HUES6 (cell line): ENCODE results near the gene SLC20A1.
A peak's percentile ranks its signal among the peaks of the same experiment; 100 is the strongest.
"Not testable (repeated sequence)": the region's sequence is repeated elsewhere in the genome, so short reads cannot be mapped to it uniquely, and the experiment has no call there.

ENCODE experiments used
- H3K27ac ChIP-seq: 2 replicates; pipeline ENCODE4 v1.7.0; 2013; ENCODE audit warnings: low read depth, mild to moderate bottlenecking, low read length, inconsistent platforms
- H3K27me3 ChIP-seq: 2 replicates; pipeline ENCODE4 v1.6.1; 2013; ENCODE audit warnings: low read length; ENCODE audit not compliant: control insufficient read depth, insufficient read depth
- H3K36me3 ChIP-seq: 2 replicates; pipeline ENCODE4 v1.6.1; 2013; ENCODE audit warnings: low read length; ENCODE audit not compliant: control insufficient read depth, insufficient read depth
- H3K4me1 ChIP-seq: 2 replicates; pipeline ENCODE4 v1.6.1; 2013; ENCODE audit warnings: low read length; ENCODE audit not compliant: control insufficient read depth, insufficient read depth
- H3K4me3 ChIP-seq: 2 replicates; pipeline ENCODE4 v1.5.1; 2013; ENCODE audit warnings: low read depth, low read length
- H3K9ac ChIP-seq: one replicate; pipeline ENCODE4 v1.6.1; 2013; ENCODE audit warnings: mild to moderate bottlenecking, low read length
- H3K9me3 ChIP-seq: 2 replicates; pipeline ENCODE4 v1.6.1; 2013; ENCODE audit warnings: low read depth, low read length; ENCODE audit not compliant: control insufficient read depth, insufficient read depth

SLC20A1 gene

GRCh38 chr2:112609320-112609719 lies 36.4 kb upstream of the SLC20A1 start:
- not testable (repeated sequence) for H3K4me1 ChIP-seq, H3K9me3 ChIP-seq, H3K27me3 ChIP-seq, H3K9ac ChIP-seq, H3K4me3 ChIP-seq, H3K27ac ChIP-seq, H3K36me3 ChIP-seq

DNA sequence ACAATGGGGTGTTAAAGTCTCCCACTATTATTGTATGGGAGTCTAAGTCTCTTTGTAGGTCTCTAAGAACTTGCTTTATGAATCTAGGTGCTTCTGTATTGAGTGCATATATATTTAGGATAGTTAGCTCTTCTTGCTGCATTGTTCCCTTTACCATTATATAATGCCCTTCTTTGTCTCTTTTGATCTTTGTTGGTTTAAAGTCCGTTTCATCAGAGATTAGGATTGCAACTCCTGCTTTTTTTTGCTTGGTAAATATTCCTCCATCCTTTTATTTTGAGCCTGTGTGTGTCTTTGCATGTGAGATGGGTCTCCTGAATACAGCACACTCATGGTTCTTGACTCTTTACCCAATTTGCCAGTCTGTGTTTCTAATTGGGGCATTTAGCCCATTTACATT lies 33.5 kb upstream of the SLC20A1 start:
- H3K9me3 ChIP-seq, H3K9ac ChIP-seq, H3K27me3 ChIP-seq, H3K27ac ChIP-seq, H3K36me3 ChIP-seq, H3K4me3 ChIP-seq: not testable (repeated sequence)
- H3K4me1 ChIP-seq = peaks cover 14% of the 10 kb centered on the region

DNA sequence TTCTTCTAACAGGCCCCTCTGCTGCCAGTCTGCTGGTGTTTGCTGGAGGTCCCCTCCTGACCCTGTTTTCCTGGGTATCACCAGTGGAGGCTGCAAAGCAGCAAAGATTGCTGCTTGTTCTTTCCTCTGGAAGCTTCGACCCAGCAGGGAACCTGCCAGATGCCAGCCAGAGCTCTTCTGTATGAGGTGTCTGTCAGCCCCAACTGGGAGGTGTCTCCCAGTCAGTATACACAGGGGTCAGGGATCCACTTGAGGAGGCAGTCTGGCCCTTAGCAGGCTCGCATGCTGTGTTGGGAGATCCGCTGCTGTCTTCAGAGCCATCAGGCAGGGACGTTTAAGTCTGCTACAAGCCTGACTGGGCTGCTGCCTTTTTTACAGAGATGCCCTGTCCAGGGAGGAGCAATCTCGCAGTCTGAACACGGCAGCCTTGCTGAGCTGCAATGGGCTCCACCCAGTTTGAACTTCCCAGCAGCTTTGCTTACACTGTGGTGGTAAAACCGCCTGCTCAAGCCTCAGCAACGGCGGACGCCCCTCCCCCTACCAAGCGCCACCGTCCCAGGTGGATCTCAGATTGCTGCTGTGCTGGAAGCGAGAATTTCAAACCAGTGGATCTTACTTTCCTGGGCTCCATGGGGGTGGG lies 31.4 kb upstream of the SLC20A1 start:
- peaks cover 14% of the 10 kb centered on the region for H3K4me1 ChIP-seq
- H3K27ac ChIP-seq = no peak overlapping the region
- no peaks in the 10 kb centered on the region for H3K27me3 ChIP-seq
- no peaks in the 10 kb centered on the region for H3K36me3 ChIP-seq
- H3K4me3 ChIP-seq = peak overlapping the region; percentile 36; the same call in 1 of the 2 replicates
- no peak overlapping the region for H3K9ac ChIP-seq
- no peaks in the 10 kb centered on the region for H3K9me3 ChIP-seq

- peaks cover 14% of the 10 kb centered on the region for H3K4me1 ChIP-seq
- no peak overlapping the region for H3K27ac ChIP-seq
- H3K9ac ChIP-seq = no peak overlapping the region
- H3K27me3 ChIP-seq = no peaks in the 10 kb centered on the region
- H3K36me3 ChIP-seq = no peaks in the 10 kb centered on the region
- no peak overlapping the region for H3K4me3 ChIP-seq
- no peaks in the 10 kb centered on the region for H3K9me3 ChIP-seq
Observed at GRCh38 chr2:112615051-112615450, 30.7 kb upstream of the SLC20A1 start.

DNA sequence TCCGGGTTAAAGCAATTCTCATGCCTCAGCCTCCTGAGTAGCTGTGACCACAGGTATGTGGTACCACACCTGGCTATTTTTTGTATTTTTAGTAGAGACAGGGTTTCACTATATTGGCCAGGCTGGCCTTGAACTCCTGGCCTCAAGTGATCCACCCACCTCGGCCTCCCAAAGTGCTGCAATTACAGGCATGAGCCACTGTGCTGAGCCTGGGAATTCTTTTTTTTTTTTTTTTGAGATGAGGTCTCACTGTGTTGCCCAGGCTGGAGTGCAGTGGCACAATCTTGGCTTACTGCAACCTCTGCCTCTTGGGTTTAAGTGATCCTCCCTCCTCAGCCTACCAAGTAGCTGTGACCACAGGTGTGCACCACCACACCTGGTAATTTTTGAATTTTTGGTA lies 29.9 kb upstream of the SLC20A1 start:
- H3K9me3 ChIP-seq, H3K36me3 ChIP-seq, H3K27ac ChIP-seq, H3K4me3 ChIP-seq, H3K27me3 ChIP-seq, H3K9ac ChIP-seq: not testable (repeated sequence)
- H3K4me1 ChIP-seq = peaks cover 14% of the 10 kb centered on the region

- Histone ChIP-seq H3K9me3 (no peaks in the 10 kb centered on the region), H3K9ac (no peak overlapping the region), H3K27ac (no peak overlapping the region), H3K4me1 (peaks cover 19% of the 10 kb centered on the region), H3K4me3 (no peak overlapping the region), H3K36me3 (no peaks in the 10 kb centered on the region), H3K27me3 (no peaks in the 10 kb centered on the region)
Observed at GRCh38 chr2:112618383-112618782, 27.4 kb upstream of the SLC20A1 start.

DNA sequence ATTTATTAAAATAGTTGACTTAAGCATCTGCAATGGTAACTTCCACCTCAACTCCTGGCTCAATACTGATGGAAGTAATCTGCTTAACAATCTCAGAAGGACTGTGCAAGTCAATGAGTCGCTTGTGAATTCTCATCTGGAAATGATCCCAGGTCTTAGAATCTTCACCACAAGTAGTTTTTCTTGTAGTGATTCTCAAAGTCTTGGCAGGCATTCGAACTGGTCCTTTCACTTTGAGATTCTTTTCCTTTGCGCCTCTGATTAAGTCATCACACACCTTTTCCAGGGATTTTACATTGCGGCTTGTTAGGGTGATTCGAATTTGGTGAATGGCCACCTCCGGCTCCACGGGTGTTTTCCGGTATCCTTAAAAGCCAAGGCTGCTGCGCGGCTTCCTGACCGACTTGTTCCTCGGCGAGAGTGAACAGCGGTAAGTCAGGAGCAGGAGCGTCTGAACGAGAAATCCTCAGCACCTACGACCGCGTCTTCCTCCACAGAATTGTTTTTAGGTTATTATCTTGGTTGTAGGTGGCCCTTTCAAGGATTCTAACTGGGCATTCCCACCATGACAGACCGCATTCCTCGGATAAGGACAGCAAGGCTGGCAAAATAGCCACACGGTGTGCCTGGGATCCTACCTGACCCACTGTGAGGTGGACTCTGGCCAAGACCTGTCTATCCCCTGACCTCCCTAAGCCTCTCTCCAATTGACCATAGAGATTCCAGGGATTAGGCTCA lies 23.8 kb upstream of the SLC20A1 start:
- Histone ChIP-seq H3K4me1 (peaks cover 5% of the 10 kb centered on the region; the same call in 1 of the 2 replicates), H3K27me3 (no peaks in the 10 kb centered on the region), H3K27ac (no peak overlapping the region), H3K9ac (no peak overlapping the region), H3K36me3 (no peaks in the 10 kb centered on the region), H3K4me3 (no peak overlapping the region), H3K9me3 (no peaks in the 10 kb centered on the region)

DNA sequence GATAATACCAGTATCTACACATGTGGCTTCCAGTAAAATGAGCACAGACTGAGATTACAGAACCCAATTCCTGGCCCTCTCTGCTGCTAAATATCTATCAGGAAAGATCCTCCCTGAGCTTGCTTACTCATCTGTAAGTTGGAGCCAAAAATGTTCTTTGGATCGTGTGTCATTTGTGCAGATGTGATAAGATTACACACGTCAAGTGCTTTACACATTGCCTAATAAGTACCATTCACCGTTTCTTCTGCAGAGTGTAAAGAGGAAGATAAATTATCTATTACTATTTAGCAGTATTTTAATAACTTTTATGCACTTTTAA lies 23.2 kb upstream of the SLC20A1 start:
- H3K27me3 ChIP-seq = no peaks in the 10 kb centered on the region
- no peak overlapping the region for H3K9ac ChIP-seq
- no peak overlapping the region for H3K4me3 ChIP-seq
- no peak overlapping the region for H3K27ac ChIP-seq
- H3K36me3 ChIP-seq = no peaks in the 10 kb centered on the region
- no peaks in the 10 kb centered on the region for H3K9me3 ChIP-seq
- H3K4me1 ChIP-seq = peaks cover 5% of the 10 kb centered on the region; the same call in 1 of the 2 replicates

DNA sequence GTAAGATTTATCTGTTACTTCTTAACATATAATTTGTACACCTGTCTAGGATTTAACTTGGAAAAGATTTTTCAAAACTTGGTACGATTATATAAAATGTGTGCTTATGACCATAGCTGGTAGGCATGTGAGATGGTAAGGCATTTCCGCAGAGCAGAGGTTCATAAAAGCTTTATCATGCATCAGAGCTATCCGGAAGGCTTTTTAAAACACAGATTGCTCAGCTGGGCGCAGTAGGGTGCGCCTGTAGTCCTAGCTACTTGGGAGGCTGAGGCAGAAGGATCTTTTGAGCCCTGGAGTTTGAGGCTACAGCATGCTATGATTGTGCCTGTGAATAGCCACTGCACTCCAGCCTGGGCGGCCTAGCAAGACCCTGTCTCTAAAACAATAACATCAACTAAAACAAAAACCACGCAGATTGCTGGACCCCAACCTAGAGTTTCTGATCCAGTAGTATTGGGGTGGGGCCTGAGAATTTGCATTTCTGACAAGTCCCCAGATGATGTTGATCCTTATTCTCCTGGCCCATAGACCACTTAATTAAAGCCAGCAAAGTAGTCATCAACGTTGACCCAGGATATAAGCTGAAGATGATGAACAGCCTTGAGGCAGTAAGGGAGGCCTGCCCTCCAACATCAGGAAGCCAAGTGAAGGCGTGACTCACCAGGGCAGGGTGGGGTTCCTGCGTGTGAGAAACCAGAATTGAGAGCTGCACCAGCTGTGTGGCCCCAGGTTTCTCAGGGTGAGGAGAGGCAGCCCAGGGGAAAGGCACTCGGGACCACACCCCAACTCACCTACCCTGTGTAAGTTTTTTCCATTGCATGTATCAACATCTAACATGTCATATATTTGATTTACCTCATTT lies 21.6 kb upstream of the SLC20A1 start:
- Histone ChIP-seq H3K9me3 (no peaks in the 10 kb centered on the region), H3K27me3 (no peaks in the 10 kb centered on the region), H3K27ac (no peak overlapping the region), H3K4me1 (peaks cover 5% of the 10 kb centered on the region; the same call in 1 of the 2 replicates), H3K9ac (no peak overlapping the region), H3K36me3 (no peaks in the 10 kb centered on the region), H3K4me3 (no peak overlapping the region)

GRCh38 chr2:112625474-112626114 lies 20.1 kb upstream of the SLC20A1 start:
- Histone ChIP-seq H3K36me3 (no peaks in the 10 kb centered on the region), H3K4me1 (peaks cover 14% of the 10 kb centered on the region), H3K9ac (no peak overlapping the region), H3K27ac (no peak overlapping the region), H3K4me3 (no peak overlapping the region), H3K9me3 (no peaks in the 10 kb centered on the region), H3K27me3 (no peaks in the 10 kb centered on the region)
